GM21390 (cell line): ENCODE results near the gene ZNF221.
"Not testable (repeated sequence)": the region's sequence is repeated elsewhere in the genome, so short reads cannot be mapped to it uniquely, and the experiment has no call there.

ENCODE experiments used
- ATAC-seq: cut with Tn5 transposase; IDR thresholded peaks from one replicate; pipeline ENCODE4 v1.9.1; 2021; ENCODE audit not compliant: unreplicated experiment

Gene ZNF221

GRCh38 chr19:43950834-43951645 lies at the start of gene ZNF221:
Gene ZNF221, plus strand, starts transcription at chr19:43951228. Its CDS starts 11,499 bp downstream, at chr19:43962727.
- ATAC-seq, result peak; percentile 93

GRCh38 chr19:43901395-43902390 lies 49.3 kb upstream of the ZNF221 start:
- ATAC-seq, result peak; percentile 75

DNA sequence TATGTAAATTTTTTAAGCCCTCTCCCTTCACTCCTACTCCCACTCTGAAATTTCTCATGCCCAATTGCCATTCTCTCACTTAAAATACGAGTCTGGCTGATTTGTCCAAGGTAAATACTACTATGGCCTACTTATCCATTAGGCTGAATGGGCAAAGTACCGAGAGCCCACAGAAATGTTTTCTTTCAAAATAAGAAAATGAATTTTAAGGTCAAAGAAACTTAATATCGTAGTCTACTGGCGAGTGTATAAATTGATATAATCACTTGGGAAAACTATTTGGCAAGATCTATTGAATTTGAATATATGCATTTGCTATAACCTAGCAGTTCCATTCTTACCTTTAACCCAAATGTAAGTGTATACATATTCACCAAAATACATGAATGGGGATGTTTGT lies 48.6 kb upstream of the ZNF221 start:
- ATAC-seq, result no peak

GRCh38 chr19:43905897-43906296 lies 45.1 kb upstream of the ZNF221 start:
- no peak for ATAC-seq

GRCh38 chr19:43906774-43907173 lies 44.3 kb upstream of the ZNF221 start:
- no peak for ATAC-seq

GRCh38 chr19:43908659-43909058 lies 42.4 kb upstream of the ZNF221 start:
- no peak for ATAC-seq

GRCh38 chr19:43910884-43911283 lies 40.1 kb upstream of the ZNF221 start:
- ATAC-seq, result no peak

DNA sequence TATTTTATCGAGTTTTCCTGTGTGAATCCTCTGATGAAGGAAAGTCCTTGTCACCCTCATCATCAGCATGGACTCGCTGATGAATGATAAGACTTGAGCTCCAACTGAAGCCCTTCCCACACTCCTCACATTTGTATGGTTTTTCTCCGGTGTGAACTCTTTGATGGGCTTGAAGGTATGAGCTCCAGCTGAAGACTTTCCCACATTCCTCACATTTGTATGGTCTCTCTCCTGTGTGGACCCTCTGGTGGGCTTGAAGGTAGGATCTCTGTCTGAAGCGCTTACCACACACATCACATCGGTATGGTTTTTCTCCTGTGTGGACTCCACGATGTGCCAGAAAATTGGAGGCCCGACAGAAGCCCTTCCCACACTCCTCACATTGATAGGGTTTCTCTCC lies 37.6 kb upstream of the ZNF221 start:
- ATAC-seq, result no peak

GRCh38 chr19:43914051-43914450 lies 37.0 kb upstream of the ZNF221 start:
- no peak for ATAC-seq

DNA sequence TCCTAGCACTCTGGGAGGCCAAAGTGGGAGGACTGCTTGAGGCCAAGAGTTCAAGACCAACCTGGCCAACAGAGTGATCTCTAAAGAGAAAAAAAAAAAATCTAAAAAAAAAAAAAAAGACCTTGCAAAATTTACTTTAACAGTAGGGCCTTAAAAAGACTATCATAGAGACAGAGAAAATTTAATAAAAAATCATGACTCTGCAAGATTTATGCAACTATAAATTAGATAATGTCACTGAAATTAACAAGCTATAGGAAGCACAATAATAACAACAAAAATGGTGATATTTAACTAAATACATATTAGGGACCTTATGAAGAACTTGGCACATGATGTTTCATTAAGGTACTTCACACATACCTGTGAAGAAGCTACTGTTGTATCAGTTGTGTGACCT lies 27.2 kb upstream of the ZNF221 start:
- no peak for ATAC-seq

DNA sequence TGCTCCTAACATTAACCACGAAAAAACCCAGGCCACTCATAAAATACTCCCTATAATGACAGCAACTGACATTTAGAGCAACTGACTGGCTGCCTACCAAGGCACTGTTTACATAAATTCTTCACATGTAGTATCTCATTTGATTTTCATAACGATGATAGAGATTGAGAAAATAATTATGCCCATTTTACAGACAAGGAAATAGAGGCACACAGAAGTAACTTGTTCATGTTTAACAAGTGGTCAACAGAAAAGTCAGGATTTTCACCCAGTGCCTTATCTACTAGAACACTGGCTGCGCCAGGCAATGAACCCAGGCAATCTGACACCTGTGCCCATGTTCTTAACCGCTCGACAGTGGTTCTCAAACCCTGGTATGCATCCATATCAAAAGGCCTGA lies 22.2 kb upstream of the ZNF221 start:
- ATAC-seq, result no peak

- ATAC-seq, result no peak
These were observed 16.7 kb upstream of the ZNF221 start for GRCh38 chr19:43934055-43934984.

GRCh38 chr19:43934985-43935708 lies 15.9 kb upstream of the ZNF221 start, which contains the start of gene ZNF45:
Gene ZNF45, minus strand, starts transcription at chr19:43935282. Its CDS starts 13,097 bp downstream, at chr19:43922185.
- peak; percentile 95 for ATAC-seq

- no peak for ATAC-seq
These were observed 14.8 kb upstream of the ZNF221 start for GRCh38 chr19:43936188-43936587.

- no peak for ATAC-seq
These were observed 11.3 kb upstream of the ZNF221 start for GRCh38 chr19:43939557-43940260.

GRCh38 chr19:43940719-43941118 lies 10.3 kb upstream of the ZNF221 start:
- ATAC-seq, result no peak

DNA sequence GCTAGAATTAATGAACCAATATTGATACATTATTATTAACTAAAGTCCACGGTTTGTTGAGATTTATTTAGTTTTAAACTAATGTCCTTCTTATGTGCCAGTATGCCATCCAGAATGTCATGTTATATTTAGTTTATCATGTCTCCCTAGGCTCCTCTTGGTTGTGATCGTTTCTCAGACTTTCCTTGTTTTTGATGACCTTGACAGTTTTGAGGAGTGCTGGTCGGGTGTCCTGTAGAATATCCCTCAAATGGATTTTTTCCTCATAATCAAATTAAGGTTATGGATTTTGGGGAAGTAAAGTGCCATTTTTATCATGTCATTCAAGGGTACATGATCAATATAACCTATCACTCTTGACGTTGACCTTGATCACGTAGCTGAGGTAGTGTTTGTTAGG lies 9.8 kb upstream of the ZNF221 start:
- ATAC-seq, result no peak

DNA sequence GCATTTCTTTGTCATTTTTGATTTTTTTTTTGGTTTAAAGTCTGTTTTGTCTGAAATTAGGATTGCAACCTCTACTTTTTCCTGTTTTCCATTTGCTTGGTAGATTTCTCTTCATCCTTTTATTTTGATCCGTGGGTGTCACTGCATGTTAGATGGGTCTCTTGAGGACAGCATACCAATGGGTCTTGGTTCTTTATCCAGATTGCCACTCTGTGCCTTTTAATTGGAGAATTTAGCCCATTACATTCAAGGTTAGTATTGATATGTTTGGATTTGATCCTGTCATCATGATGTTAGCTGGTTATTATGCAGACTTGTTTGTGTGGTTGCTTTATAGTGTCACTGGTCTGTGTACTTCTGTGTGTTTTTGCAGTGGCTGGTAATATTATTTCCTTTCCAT lies 3.6 kb upstream of the ZNF221 start:
- not testable (repeated sequence) for ATAC-seq

GRCh38 chr19:43949803-43950202 lies 1.2 kb upstream of the ZNF221 start:
- ATAC-seq, result not testable (repeated sequence)
